ENCODE results near the gene BET1L.

The BET1L gene

DNA sequence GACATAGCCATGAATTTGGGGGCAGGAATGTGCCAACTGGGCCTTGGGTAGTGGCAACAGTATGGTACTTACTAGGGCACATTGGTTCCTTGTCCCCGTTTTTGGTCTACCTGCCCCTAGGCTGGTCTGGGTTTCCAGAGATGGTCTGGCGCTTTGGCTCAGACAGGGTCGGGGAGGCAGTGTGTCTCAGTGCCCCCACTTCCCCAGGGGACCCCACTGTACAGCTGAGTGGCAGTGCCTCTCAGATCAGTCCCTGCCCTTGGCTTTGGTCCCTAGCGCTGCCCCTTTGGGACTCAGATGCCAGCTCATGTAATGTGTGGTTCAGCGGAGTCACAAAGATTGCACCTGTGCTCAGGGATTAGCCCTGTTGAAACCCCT lies 3.6 kb upstream of the BET1L start:
- DNase-seq (ENCODE audit: insufficient read length, low spot score) = no peak
- no peak for FAIRE-seq

DNA sequence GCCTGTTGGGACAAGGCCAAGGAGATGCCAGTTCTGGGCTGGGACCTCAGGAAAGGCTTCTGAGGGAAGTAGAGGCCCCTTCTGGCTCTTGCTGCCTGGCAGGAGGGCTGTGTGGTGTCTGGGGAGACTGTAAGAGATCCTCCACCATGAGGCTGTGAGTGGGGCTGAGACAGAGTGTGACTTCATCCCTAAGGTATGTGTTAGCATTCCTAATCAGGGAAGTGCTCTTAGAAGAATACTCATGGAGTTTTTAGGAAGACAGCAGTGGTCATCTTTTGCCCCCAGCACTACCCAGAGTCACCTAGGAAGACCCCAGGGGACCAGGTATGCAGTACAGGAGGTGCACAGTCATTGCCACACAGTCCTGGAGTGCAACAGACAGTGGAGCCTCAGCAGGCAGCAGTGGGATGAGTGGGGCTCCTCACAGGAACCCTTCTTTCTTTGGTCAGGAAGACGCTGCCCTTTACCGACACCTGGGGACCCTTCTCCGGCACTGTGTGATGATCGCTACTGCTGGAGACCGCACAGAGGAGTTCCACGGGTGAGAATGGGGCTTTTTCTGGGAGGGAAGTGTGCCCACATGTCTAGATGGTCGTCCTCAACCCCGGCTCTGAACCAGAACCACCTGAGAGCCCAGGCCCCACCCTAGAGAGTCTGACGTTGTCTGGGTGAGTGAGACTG lies 3.1 kb upstream of the BET1L start:
- peak; percentile 45 for DNase-seq (ENCODE audit: insufficient read length, low spot score)
- FAIRE-seq = no peak

GRCh38 chr11:209275-210121 lies 2.3 kb upstream of the BET1L start:
- DNase-seq (ENCODE audit: insufficient read length, low spot score) = no peak
- no peak for FAIRE-seq

DNA sequence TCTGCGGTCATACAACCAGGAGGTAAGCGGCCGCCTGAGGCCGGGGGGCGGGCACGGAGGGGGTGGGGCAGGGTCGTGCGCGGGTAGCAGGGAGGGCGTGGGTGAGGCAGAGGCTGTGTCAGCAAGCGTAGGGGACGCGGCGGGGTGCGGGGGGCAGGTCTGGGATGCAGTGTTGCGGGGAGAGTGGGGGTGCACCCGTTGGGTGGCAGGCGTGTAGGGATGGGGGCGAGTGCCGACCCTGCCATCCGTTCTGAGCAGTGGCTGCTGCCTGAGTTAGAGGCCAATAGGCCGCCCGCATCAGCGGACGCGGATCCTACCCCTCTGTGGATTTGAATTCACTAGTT lies 1.7 kb upstream of the BET1L start:
- DNase-seq (ENCODE audit: insufficient read length, low spot score) (no peak), FAIRE-seq (no peak)

DNA sequence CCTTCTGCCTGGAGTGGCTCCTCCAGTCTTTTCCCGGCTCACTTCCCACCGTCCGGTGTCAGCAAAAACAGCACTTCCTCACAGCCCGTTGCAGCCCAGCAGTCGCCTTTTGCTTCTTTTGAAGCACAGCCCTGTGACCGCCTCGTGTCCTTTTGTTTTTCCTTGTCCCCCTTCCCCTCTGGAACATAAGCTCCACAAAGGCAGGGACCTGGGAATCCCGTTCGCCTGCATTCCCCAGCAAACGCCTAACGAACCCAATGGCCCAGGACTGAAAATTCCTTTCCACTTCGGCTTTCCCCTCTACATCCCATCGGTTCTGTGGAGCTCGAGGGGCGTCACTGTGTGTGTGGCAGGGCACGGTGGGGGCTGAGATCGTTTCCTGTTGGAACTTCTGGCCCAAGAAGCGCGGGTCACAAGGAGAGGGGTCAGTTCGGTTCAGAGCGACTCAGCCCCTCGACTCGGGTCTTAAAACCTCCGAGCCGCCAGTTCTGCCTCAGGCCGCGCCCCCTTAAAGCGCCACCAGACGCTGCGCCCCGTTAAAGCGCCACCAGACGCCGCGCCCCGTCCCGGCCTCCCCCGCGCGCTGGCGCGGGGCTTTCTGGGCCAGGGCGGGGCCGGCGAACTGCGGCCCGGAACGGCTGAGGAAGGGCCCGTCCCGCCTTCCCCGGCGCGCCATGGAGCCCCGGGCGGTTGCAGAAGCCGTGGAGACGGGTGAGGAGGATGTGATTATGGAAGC lies 1.1 kb upstream of the BET1L start:
- FAIRE-seq (no peak), DNase-seq (ENCODE audit: insufficient read length, low spot score) (peak; percentile 76)

- no peak for FAIRE-seq
- DNase-seq (ENCODE audit: insufficient read length, low spot score) = peak; percentile 23
These were observed 623 bp upstream of the BET1L start for GRCh38 chr11:207863-208180.

- DNase-seq (ENCODE audit: insufficient read length, low spot score) (no peak), FAIRE-seq (no peak)
These were observed 532 bp downstream of the BET1L start for GRCh38 chr11:206526-207207.

DNA sequence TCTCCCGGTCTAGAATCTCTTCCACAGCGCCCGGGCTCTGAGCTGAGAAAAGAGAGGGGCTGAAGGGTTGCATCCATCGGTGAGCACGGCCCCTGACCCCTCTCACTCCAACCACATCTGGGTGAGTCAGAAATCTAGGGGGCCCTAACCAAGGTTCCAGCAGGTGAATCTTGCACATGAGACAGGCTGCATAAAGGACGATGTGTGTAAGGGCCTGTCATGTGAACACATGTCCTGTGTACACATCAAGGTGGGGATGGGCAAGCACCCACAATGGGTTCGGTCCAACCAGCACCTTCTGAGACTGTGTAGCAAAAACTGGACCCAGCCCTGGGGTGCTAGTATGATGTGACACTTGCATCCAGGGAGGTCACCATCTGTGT lies 1.2 kb downstream of the BET1L start:
- FAIRE-seq = no peak
- no peak for DNase-seq (ENCODE audit: insufficient read length, low spot score)

- no peak for DNase-seq (ENCODE audit: insufficient read length, low spot score)
- no peak for FAIRE-seq
These were observed 1.8 kb downstream of the BET1L start for GRCh38 chr11:205221-206001.

- FAIRE-seq = no peak
These were observed 2.6 kb downstream of the BET1L start for GRCh38 chr11:204587-205109.

GRCh38 chr11:203945-204586 lies 3.1 kb downstream of the BET1L start:
- FAIRE-seq (no peak), DNase-seq (ENCODE audit: insufficient read length, low spot score) (no peak)

More at GRCh38 chr11:204587-205109, 2.6 kb downstream of the BET1L start:
- DNase-seq (ENCODE audit: insufficient read length, low spot score) = no peak

DNA sequence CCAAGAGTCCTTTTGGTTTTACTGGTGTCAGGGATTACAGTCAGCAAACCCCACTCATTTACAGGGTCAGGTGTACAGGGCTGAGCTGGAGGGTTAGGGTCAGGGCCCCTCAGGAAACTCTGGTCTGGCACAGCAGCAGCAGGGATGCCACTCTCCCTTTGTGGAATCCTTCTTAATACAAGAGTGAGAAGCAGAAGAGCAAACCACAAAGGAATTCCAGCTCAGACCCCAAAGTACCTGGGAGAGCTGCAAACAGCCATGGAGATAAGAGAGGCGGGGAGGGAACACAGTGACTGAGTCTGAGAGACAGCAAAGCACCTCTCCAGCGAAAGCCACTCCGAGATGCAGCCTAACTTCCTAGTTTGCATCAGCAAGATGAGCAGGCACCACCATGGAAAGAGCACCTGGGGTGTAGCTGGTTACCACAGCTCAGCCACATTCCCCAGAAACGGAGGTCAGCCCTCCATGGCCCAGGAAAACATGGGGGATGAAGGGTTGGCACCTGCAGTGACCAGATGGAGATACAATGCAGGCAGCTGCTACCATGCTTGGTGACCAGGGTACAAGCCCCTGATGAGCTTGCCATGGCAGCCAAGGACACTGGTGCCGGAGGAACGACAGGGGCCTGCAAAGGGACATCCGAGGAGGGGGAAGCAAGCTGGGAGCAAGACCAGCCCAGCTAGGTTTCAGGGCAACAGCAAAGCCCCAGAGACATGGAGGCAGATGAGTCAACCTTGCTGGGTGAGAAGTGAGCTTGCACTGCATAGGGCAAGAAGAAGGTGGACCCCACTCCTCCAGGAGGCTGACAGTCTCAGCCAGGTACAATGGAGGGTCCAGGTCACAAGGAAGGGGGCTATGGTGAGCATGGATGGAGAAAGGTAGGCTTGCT lies 3.9 kb downstream of the BET1L start:
- no peak for FAIRE-seq
- no peak for DNase-seq (ENCODE audit: insufficient read length, low spot score)

- FAIRE-seq = peak; percentile 28
- no peak for DNase-seq (ENCODE audit: insufficient read length, low spot score)
These were observed 4.7 kb downstream of the BET1L start for GRCh38 chr11:202490-202889.

DNA sequence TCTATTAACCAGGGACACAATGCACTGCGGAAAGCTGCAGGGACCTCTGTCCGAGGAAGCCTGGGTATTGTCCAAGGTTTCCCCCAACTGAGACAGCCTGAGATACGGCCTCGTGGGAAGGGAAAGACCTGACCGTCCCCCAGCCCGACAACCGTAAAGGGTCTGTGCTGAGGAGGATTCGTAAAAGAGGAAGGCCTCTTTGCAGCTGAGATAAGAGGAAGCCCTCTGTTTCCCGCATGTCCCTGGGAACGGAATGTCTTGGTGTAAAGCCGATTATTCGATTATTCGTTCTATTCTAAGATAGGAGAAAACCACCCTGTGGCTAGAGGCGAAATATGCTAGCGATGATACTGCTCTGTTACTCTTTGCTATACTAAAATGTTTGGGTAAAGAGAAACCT lies 5.2 kb downstream of the BET1L start:
- DNase-seq (ENCODE audit: insufficient read length, low spot score) = no peak
- FAIRE-seq = no peak

- FAIRE-seq (no peak), DNase-seq (ENCODE audit: insufficient read length, low spot score) (no peak)
These were observed 6.8 kb downstream of the BET1L start for GRCh38 chr11:200224-201003.

GRCh38 chr11:199782-200181 lies 7.4 kb downstream of the BET1L start:
- FAIRE-seq (no peak), DNase-seq (ENCODE audit: insufficient read length, low spot score) (no peak)

GRCh38 chr11:199004-199581 lies 8.1 kb downstream of the BET1L start:
- no peak for DNase-seq (ENCODE audit: insufficient read length, low spot score)
- FAIRE-seq = no peak

Measured in HTR-8/SVneo (cell line).